DND-41 (cell line): Measurements from ENCODE around the gene MYH3.

ENCODE experiments used
- ATAC-seq: fragments of 200-7000 bp; cut with Tn5 transposase; 3 replicates; pipeline ENCODE4 v1.9.1; 2021; ENCODE audit warnings: low read depth; ENCODE audit not compliant: insufficient read depth
- DNase-seq: peaks from one replicate; pipeline ENCODE4 v3.0.0-alpha.2; 2020
- H2AFZ ChIP-seq: 2 replicates; pipeline ENCODE4 v1.6.0; 2012; ENCODE audit warnings: low read depth, low read length
- H3K27ac ChIP-seq: 2 replicates; pipeline ENCODE4 v1.5.1; 2012; ENCODE audit warnings: low read length, inconsistent platforms
- H3K27me3 ChIP-seq: fragments of 200-600 bp; sonication (generic); 2 replicates; pipeline ENCODE4 v1.6.0; 2012; ENCODE audit warnings: low read length, mild to moderate bottlenecking, inconsistent platforms; ENCODE audit not compliant: insufficient read depth, poor library complexity
- H3K36me3 ChIP-seq: 2 replicates; pipeline ENCODE4 v1.5.1; 2012; ENCODE audit warnings: low read length, inconsistent platforms; ENCODE audit not compliant: insufficient read depth
- H3K4me1 ChIP-seq: 2 replicates; pipeline ENCODE4 v1.5.1; 2012; ENCODE audit warnings: mild to moderate bottlenecking, low read length; ENCODE audit not compliant: insufficient read depth
- H3K4me2 ChIP-seq: 2 replicates; pipeline ENCODE4 v1.6.0; 2012; ENCODE audit warnings: mild to moderate bottlenecking, moderate library complexity, low read length, inconsistent platforms; ENCODE audit not compliant: insufficient read depth
- H3K4me3 ChIP-seq, 2 experiments: fragments of 200-600 bp in 1 of 2; shearing (Covaris generic) in 1 of 2; 2 replicates each; pipeline ENCODE4 v1.5.1; 2012 to 2016; ENCODE audit warnings: inconsistent platforms in 2 of 2, low read length in 2 of 2, mild to moderate bottlenecking in 2 of 2, low read depth in 1 of 2, moderate library complexity in 1 of 2
- H3K79me2 ChIP-seq: 2 replicates; pipeline ENCODE4 v1.6.0; 2012; ENCODE audit warnings: low read length, inconsistent platforms; ENCODE audit not compliant: insufficient read depth
- H3K9ac ChIP-seq: 2 replicates; pipeline ENCODE4 v1.6.0; 2012; ENCODE audit warnings: low read depth, mild to moderate bottlenecking, inconsistent platforms, low read length, moderate library complexity
- H3K9me3 ChIP-seq: 2 replicates; pipeline ENCODE4 v1.5.1; 2012; ENCODE audit warnings: low read length, moderate library complexity, mild to moderate bottlenecking, inconsistent platforms; ENCODE audit not compliant: insufficient read depth, severe bottlenecking
- H4K20me1 ChIP-seq: 2 replicates; pipeline ENCODE4 v1.6.0; 2012; ENCODE audit warnings: low read length; ENCODE audit not compliant: insufficient read depth
- EZH2 ChIP-seq: IDR thresholded peaks from 3 replicates; pipeline ENCODE4 v1.6.1; 2012; ENCODE audit warnings: borderline replicate concordance, low read depth, mild to moderate bottlenecking, moderate library complexity, low read length, inconsistent platforms; ENCODE audit not compliant: severe bottlenecking
- TF ChIP-seq, protein P1 (sequence below): IDR thresholded peaks from 2 replicates; pipeline ENCODE4 v1.5.1; 2012; ENCODE audit warnings: borderline replicate concordance, low read length, moderate library complexity, mild to moderate bottlenecking; ENCODE audit not compliant: poor library complexity, severe bottlenecking; ENCODE audit errors: extremely low read depth

Gene MYH3

DNA sequence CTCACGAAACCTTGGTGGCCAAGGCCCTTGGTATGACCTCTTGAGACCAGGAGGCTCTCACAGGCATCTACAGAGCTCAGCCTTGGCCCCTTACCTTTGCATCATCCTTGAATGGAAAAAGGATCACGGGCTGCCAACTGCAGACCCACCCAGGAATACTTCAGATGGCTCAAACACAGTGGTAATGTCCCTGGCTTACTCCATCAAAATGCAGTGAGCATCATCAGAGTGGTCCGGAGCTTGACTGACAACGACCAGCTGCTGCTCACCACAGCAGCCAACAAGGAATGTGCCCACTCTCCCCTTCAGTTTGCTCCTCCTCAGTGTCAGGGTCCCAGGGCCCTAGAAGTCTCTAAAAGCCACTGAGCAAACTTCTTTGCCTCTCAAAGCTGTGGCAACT, 17.6 kb upstream of the MYH3 start:
- Histone ChIP-seq H4K20me1 (no peaks in the 10 kb centered on the region), H3K27me3 (no peaks in the 10 kb centered on the region), H3K4me2 (no peak overlapping the region), H3K27ac (no peak overlapping the region), H3K4me3 (no peak overlapping the region), H3K36me3 (peaks cover 47% of the 10 kb centered on the region), H3K4me1 (no peaks in the 10 kb centered on the region), H3K79me2 (no peaks in the 10 kb centered on the region), H2AFZ (no peak overlapping the region), H3K9me3 (no peaks in the 10 kb centered on the region), H3K9ac (no peak overlapping the region)
- ATAC-seq (no peak), DNase-seq (no peak)
- no peak for TF ChIP-seq EZH2
- TF ChIP-seq, protein P1, sequence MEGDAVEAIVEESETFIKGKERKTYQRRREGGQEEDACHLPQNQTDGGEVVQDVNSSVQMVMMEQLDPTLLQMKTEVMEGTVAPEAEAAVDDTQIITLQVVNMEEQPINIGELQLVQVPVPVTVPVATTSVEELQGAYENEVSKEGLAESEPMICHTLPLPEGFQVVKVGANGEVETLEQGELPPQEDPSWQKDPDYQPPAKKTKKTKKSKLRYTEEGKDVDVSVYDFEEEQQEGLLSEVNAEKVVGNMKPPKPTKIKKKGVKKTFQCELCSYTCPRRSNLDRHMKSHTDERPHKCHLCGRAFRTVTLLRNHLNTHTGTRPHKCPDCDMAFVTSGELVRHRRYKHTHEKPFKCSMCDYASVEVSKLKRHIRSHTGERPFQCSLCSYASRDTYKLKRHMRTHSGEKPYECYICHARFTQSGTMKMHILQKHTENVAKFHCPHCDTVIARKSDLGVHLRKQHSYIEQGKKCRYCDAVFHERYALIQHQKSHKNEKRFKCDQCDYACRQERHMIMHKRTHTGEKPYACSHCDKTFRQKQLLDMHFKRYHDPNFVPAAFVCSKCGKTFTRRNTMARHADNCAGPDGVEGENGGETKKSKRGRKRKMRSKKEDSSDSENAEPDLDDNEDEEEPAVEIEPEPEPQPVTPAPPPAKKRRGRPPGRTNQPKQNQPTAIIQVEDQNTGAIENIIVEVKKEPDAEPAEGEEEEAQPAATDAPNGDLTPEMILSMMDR = no peak

DNA sequence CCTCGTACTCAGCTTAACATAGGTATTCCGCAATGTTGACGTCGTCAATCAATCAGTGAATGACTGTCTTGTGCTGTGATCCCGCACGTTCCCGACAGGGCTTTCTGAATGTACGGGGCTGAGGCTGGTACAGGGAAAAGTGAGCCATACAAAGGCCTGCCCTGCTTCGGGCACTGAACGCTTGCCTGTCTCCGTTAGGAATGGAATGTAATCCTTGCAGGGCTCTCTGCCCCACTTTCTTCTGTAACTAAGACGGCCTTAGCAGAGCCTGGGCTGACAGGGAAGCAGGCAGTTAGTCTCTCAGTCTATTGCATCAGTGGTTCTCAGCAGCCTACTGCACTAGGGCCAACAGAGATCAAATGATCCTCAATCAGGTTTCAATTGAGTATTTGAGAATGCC, 16.2 kb upstream of the MYH3 start:
- Histone ChIP-seq H3K79me2 (no peaks in the 10 kb centered on the region), H3K36me3 (peaks cover 34% of the 10 kb centered on the region), H3K9ac (no peak overlapping the region), H2AFZ (no peak overlapping the region), H4K20me1 (no peaks in the 10 kb centered on the region), H3K27ac (no peak overlapping the region), H3K27me3 (no peaks in the 10 kb centered on the region), H3K4me3 (no peak overlapping the region), H3K4me1 (no peaks in the 10 kb centered on the region), H3K4me2 (no peak overlapping the region), H3K9me3 (no peaks in the 10 kb centered on the region)
- DNase-seq (no peak), ATAC-seq (no peak)
- TF ChIP-seq EZH2 = no peak
- TF ChIP-seq, protein P1 = no peak

DNA sequence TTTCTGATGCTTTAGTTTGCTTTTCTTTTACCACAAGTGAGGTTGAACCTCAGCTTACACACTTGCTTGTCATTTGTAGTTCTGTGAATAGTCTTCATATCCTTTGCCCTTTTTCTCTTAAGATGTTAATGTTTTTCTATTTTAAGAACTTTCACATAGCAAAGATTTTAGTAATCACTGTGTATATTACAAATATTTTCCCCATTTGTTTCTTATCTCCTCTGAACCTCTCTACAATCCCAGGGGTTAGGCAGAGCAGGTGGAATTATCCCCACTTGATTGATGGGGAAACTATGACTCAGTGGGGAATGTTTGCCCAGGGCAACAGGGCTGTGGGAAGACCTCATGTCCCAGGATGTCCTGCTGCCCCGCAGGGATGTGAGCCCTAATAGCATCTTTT, 11.7 kb upstream of the MYH3 start:
- Histone ChIP-seq H3K36me3 (0 out of 2 replicates have a peak, but pooled peaks cover 5% of the 10 kb centered on the region), H3K9ac (no peak overlapping the region), H3K4me1 (no peaks in the 10 kb centered on the region), H2AFZ (no peak overlapping the region), H3K4me3 (no peak overlapping the region), H4K20me1 (no peaks in the 10 kb centered on the region), H3K27me3 (no peaks in the 10 kb centered on the region), H3K4me2 (no peak overlapping the region), H3K9me3 (no peaks in the 10 kb centered on the region), H3K27ac (no peak overlapping the region), H3K79me2 (no peaks in the 10 kb centered on the region)
- TF ChIP-seq EZH2 = no peak
- TF ChIP-seq, protein P1 = no peak
- ATAC-seq (no peak), DNase-seq (no peak)

DNA sequence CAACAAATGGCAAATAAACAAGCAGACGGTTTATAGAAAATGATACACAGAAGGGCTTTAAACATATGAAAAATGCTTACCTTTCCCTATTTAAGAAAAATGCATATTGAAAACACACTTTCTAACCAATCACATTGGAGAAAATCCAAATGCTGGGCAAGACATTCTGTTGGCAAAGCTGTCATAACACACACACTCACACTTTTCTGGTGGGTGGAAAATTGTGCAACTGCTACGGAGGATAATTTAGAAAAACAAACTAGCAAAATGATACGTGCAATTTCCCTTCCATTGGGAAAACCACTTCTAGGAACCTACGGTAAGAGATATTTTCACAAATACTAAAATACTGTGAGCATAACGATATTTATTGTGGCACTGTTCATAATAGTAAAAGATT, 9.8 kb upstream of the MYH3 start:
- no peak overlapping the region for H3K4me2 ChIP-seq
- no peak overlapping the region for H3K27ac ChIP-seq
- DNase-seq = no peak
- no peak overlapping the region for H2AFZ ChIP-seq
- no peaks in the 10 kb centered on the region for H3K27me3 ChIP-seq
- no peaks in the 10 kb centered on the region for H3K9me3 ChIP-seq
- H3K36me3 ChIP-seq = no peaks in the 10 kb centered on the region
- H3K79me2 ChIP-seq = no peaks in the 10 kb centered on the region
- no peak for ATAC-seq
- no peak overlapping the region for H3K9ac ChIP-seq
- H3K4me3 ChIP-seq = no peak overlapping the region
- H3K4me1 ChIP-seq = no peaks in the 10 kb centered on the region
- TF ChIP-seq, protein P1 = no peak
- no peak for TF ChIP-seq EZH2
- H4K20me1 ChIP-seq = no peaks in the 10 kb centered on the region
